GM18907 (cell line): ENCODE data around the gene PIGQ.

Experiments
- ATAC-seq: cut with Tn5 transposase; IDR thresholded peaks from one replicate; pipeline ENCODE4 v1.9.1; 2021; ENCODE audit warnings: mild to moderate bottlenecking, moderate library complexity; ENCODE audit not compliant: unreplicated experiment

The PIGQ gene

GRCh38 chr16:569445-570254 is at the start of gene PIGQ:
PIGQ (plus strand) TSS chr16:569968; CDS start chr16:574075, 4,107 bp downstream.
- peak; percentile 46 for ATAC-seq

- no peak for ATAC-seq
Measured at GRCh38 chr16:520847-521246, 48.9 kb upstream of the PIGQ start.

- ATAC-seq = no peak
Measured at GRCh38 chr16:521381-522210, 48.2 kb upstream of the PIGQ start.

GRCh38 chr16:522320-523096 is 47.3 kb upstream of the PIGQ start:
- no peak for ATAC-seq

GRCh38 chr16:523097-523741 is 46.5 kb upstream of the PIGQ start:
- ATAC-seq = no peak

- ATAC-seq = no peak
Measured at GRCh38 chr16:524274-525040, 45.3 kb upstream of the PIGQ start.

- ATAC-seq = no peak
Measured at GRCh38 chr16:525123-525519, 44.6 kb upstream of the PIGQ start.

- no peak for ATAC-seq
Measured at GRCh38 chr16:525520-526180, 44.1 kb upstream of the PIGQ start.

- ATAC-seq = no peak
Measured at GRCh38 chr16:526181-527014, 43.4 kb upstream of the PIGQ start.

- peak; percentile 67 for ATAC-seq
Measured at GRCh38 chr16:527015-527903, 42.5 kb upstream of the PIGQ start, which contains the start of gene CAPN15. CAPN15 (plus strand) TSS chr16:527712; CDS start chr16:546839, 19,127 bp downstream.

- no peak for ATAC-seq
Measured at GRCh38 chr16:528111-529011, 41.4 kb upstream of the PIGQ start.

GRCh38 chr16:529012-529575 is 40.7 kb upstream of the PIGQ start:
- no peak for ATAC-seq

GRCh38 chr16:530111-530817 is 39.5 kb upstream of the PIGQ start:
- ATAC-seq = no peak

GRCh38 chr16:531494-532125 is 38.2 kb upstream of the PIGQ start:
- no peak for ATAC-seq
